OCI-LY1 (cell line): ENCODE data around the gene LCORL.

ENCODE experiments used
- H2AFZ ChIP-seq: fragments of 200-600 bp; sonication (generic), shearing (Covaris generic); 2 replicates; pipeline ENCODE4 v1.6.0; 2014; ENCODE audit warnings: antibody characterized with exemption, mild to moderate bottlenecking, low read length
- H3F3A ChIP-seq: fragments of 200-600 bp; sonication (generic), shearing (Covaris generic); 2 replicates; pipeline ENCODE4 v1.6.0; 2014; ENCODE audit warnings: mild to moderate bottlenecking, antibody characterized with exemption, low read length, moderate library complexity; ENCODE audit not compliant: insufficient read depth
- H3K27ac ChIP-seq: fragments of 200-600 bp; sonication (generic); 2 replicates; pipeline ENCODE4 v1.5.1; 2014; ENCODE audit warnings: low read length, mixed run types, mild to moderate bottlenecking, low read depth; ENCODE audit not compliant: poor library complexity, severe bottlenecking
- H3K27me3 ChIP-seq: fragments of 200-600 bp; sonication (generic); 2 replicates; pipeline ENCODE4 v1.6.0; 2014; ENCODE audit warnings: antibody characterized with exemption, mild to moderate bottlenecking, low read length, moderate library complexity; ENCODE audit not compliant: insufficient read depth
- H3K36me3 ChIP-seq: fragments of 200-600 bp; sonication (generic); 2 replicates; pipeline ENCODE4 v1.6.1; 2014; ENCODE audit warnings: mild to moderate bottlenecking, antibody characterized with exemption, low read length, moderate library complexity, mixed read lengths; ENCODE audit not compliant: insufficient read depth
- H3K4me1 ChIP-seq: fragments of 200-600 bp; sonication (generic); 2 replicates; pipeline ENCODE4 v1.5.1; 2014; ENCODE audit warnings: mild to moderate bottlenecking, low read length, moderate library complexity; ENCODE audit not compliant: insufficient read depth, severe bottlenecking
- H3K4me2 ChIP-seq: fragments of 200-600 bp; sonication (generic), shearing (Covaris generic); 2 replicates; pipeline ENCODE4 v1.6.1; 2014; ENCODE audit warnings: low read length
- H3K4me3 ChIP-seq: fragments of 200-600 bp; sonication (generic); 2 replicates; pipeline ENCODE4 v1.5.1; 2014; ENCODE audit warnings: low read length, low read depth, mild to moderate bottlenecking, mixed read lengths; ENCODE audit not compliant: poor library complexity, severe bottlenecking
- H3K79me2 ChIP-seq: fragments of 200-600 bp; shearing (Covaris generic); 2 replicates; pipeline ENCODE4 v1.6.1; 2016; ENCODE audit warnings: mixed run types, low read length, mixed read lengths; ENCODE audit not compliant: insufficient read depth
- H3K9ac ChIP-seq: fragments of 200-600 bp; sonication (generic), shearing (Covaris generic); 2 replicates; pipeline ENCODE4 v1.6.1; 2014; ENCODE audit warnings: mild to moderate bottlenecking, low read length, mixed read lengths
- H3K9me2 ChIP-seq: fragments of 200-600 bp; sonication (generic), shearing (Covaris generic); 2 replicates; pipeline ENCODE4 v1.6.1; 2014; ENCODE audit warnings: low read depth, mild to moderate bottlenecking, low read length, mixed read lengths
- H3K9me3 ChIP-seq: fragments of 200-600 bp; shearing (Covaris generic); 2 replicates; pipeline ENCODE4 v1.6.1; 2014; ENCODE audit warnings: low read length, mixed read lengths
- H4K20me1 ChIP-seq: fragments of 200-600 bp; sonication (generic), shearing (Covaris generic); 2 replicates; pipeline ENCODE4 v1.6.0; 2016; ENCODE audit warnings: mild to moderate bottlenecking, low read length; ENCODE audit not compliant: insufficient read depth
- CTCF ChIP-seq: fragments of 200-600 bp; sonication (generic), shearing (Covaris generic); IDR thresholded peaks from 2 replicates; pipeline ENCODE4 v1.5.1; 2017; ENCODE audit warnings: mild to moderate bottlenecking, antibody characterized with exemption, low read length, moderate library complexity, mixed read lengths
- EZH2 ChIP-seq: fragments of 200-600 bp; sonication (generic), shearing (Covaris generic); IDR thresholded peaks from 2 replicates; pipeline ENCODE4 v1.8.0; 2017; ENCODE audit warnings: borderline replicate concordance, mixed run types, mild to moderate bottlenecking, antibody characterized with exemption, low read length, moderate library complexity, mixed read lengths

LCORL gene

DNA sequence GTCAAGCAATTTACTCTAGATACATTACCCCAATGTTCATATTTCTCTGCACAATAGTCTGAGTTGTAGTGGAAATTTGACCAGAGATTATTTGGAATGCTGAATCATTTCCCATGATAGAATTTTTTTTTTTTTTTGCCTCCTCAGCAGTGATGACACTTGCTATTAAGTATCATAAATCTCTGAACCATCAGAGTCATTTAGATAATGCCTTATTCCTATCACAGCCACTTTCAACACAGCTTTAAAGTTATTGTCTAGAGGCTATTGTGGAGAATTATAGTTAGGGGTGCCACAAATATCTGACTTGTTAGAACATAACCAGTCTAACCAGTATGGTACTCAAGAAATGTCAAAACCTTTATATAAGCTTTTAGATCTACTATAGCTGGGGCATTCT is 79.8 kb downstream of the LCORL start:
- TF ChIP-seq CTCF (no peak), EZH2 (no peak)
- Histone ChIP-seq H3K27me3 (no peaks in the 10 kb centered on the region), H3K4me2 (no peak overlapping the region), H3F3A (no peaks in the 10 kb centered on the region), H2AFZ (no peak overlapping the region), H3K4me3 (no peak overlapping the region), H3K79me2 (no peaks in the 10 kb centered on the region), H3K27ac (no peak overlapping the region), H4K20me1 (no peaks in the 10 kb centered on the region), H3K9me2 (no peaks in the 10 kb centered on the region), H3K4me1 (no peaks in the 10 kb centered on the region), H3K36me3 (no peaks in the 10 kb centered on the region), H3K9ac (no peak overlapping the region), H3K9me3 (no peaks in the 10 kb centered on the region)

DNA sequence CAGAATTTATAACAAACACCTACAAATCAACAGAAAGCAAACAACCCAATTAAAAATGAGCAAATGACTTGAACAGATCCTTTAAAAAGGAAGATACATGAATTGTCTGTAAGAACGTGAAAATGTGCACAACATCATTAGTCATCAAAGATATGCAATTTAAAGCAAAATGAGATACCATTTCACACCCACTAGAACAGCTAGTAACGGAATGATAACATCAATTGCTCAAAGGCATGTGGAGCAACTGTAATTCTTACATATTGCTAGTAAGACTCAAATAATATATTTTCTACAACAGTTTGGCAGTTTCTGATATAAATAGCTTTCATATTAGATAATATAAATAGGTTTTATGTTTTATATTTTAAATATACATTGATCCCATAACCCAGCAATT is 82.5 kb downstream of the LCORL start:
- Histone ChIP-seq H3K9ac (no peak overlapping the region), H3K4me1 (no peaks in the 10 kb centered on the region), H3K27me3 (no peaks in the 10 kb centered on the region), H3F3A (no peaks in the 10 kb centered on the region), H3K9me2 (no peaks in the 10 kb centered on the region), H3K9me3 (no peaks in the 10 kb centered on the region), H4K20me1 (no peaks in the 10 kb centered on the region), H3K4me2 (no peak overlapping the region), H3K4me3 (no peak overlapping the region), H3K79me2 (no peaks in the 10 kb centered on the region), H2AFZ (no peak overlapping the region), H3K27ac (no peak overlapping the region), H3K36me3 (no peaks in the 10 kb centered on the region)
- no peak for TF ChIP-seq CTCF
- no peak for TF ChIP-seq EZH2

GRCh38 chr4:17934286-17934685 is 87.3 kb downstream of the LCORL start:
- Histone ChIP-seq H3K4me1 (no peaks in the 10 kb centered on the region), H3F3A (no peaks in the 10 kb centered on the region), H3K36me3 (no peaks in the 10 kb centered on the region), H3K4me3 (no peak overlapping the region), H2AFZ (no peak overlapping the region), H3K27ac (no peak overlapping the region), H4K20me1 (no peaks in the 10 kb centered on the region), H3K27me3 (no peaks in the 10 kb centered on the region), H3K9me3 (no peaks in the 10 kb centered on the region), H3K9me2 (no peaks in the 10 kb centered on the region), H3K79me2 (no peaks in the 10 kb centered on the region), H3K4me2 (no peak overlapping the region), H3K9ac (no peak overlapping the region)
- TF ChIP-seq CTCF: no peak
- TF ChIP-seq EZH2: no peak
